GM19193 (cell line): ENCODE measurements around the gene RPUSD4.

Experiments used
- POLR2A ChIP-seq: IDR thresholded peaks from 4 replicates; pipeline ENCODE4 v1.6.1; 2011; ENCODE audit not compliant: insufficient read depth, insufficient read length; ENCODE audit errors: extremely low read depth

Gene RPUSD4

GRCh38 chr11:126159719-126160344, 51.6 kb downstream of the RPUSD4 start:
- TF ChIP-seq POLR2A: no peak

GRCh38 chr11:126158054-126158791, 53.2 kb downstream of the RPUSD4 start:
- TF ChIP-seq POLR2A: no peak

GRCh38 chr11:126157326-126158030, 54.0 kb downstream of the RPUSD4 start:
- TF ChIP-seq POLR2A: no peak

GRCh38 chr11:126156814-126157213, 54.6 kb downstream of the RPUSD4 start:
- no peak for TF ChIP-seq POLR2A

GRCh38 chr11:126155402-126156187, 55.9 kb downstream of the RPUSD4 start:
- TF ChIP-seq POLR2A: no peak

GRCh38 chr11:126154691-126155090, 56.8 kb downstream of the RPUSD4 start:
- TF ChIP-seq POLR2A: no peak

- no peak for TF ChIP-seq POLR2A
These were observed 57.5 kb downstream of the RPUSD4 start for GRCh38 chr11:126153972-126154371.

GRCh38 chr11:126153006-126153405, 58.4 kb downstream of the RPUSD4 start:
- no peak for TF ChIP-seq POLR2A

GRCh38 chr11:126152586-126152985, 58.9 kb downstream of the RPUSD4 start:
- TF ChIP-seq POLR2A: no peak

- TF ChIP-seq POLR2A: no peak
These were observed 59.3 kb downstream of the RPUSD4 start for GRCh38 chr11:126152152-126152551.
